IPS-15b (cell line): ENCODE data around the gene SLC5A2.
"Not testable (repeated sequence)": the region's sequence is repeated elsewhere in the genome, so short reads cannot be mapped to it uniquely, and the experiment has no call there.

Experiments
- H3K27me3 ChIP-seq: one replicate; pipeline ENCODE4 v1.6.1; 2013; ENCODE audit warnings: low read length; ENCODE audit not compliant: control insufficient read depth, insufficient read depth
- H3K36me3 ChIP-seq: one replicate; pipeline ENCODE4 v1.6.1; 2013; ENCODE audit warnings: low read length; ENCODE audit not compliant: control insufficient read depth, insufficient read depth
- H3K4me1 ChIP-seq: one replicate; pipeline ENCODE4 v1.6.1; 2013; ENCODE audit warnings: mild to moderate bottlenecking, low read length; ENCODE audit not compliant: control insufficient read depth, insufficient read depth
- H3K4me3 ChIP-seq: one replicate; pipeline ENCODE4 v1.5.1; 2013; ENCODE audit warnings: low read depth, low read length
- H3K9ac ChIP-seq: one replicate; pipeline ENCODE4 v1.6.1; 2013; ENCODE audit warnings: low read depth, mild to moderate bottlenecking, low read length
- H3K9me3 ChIP-seq: one replicate; pipeline ENCODE4 v1.6.1; 2013; ENCODE audit warnings: mild to moderate bottlenecking, low read length; ENCODE audit not compliant: control insufficient read depth, insufficient read depth

SLC5A2 gene

DNA sequence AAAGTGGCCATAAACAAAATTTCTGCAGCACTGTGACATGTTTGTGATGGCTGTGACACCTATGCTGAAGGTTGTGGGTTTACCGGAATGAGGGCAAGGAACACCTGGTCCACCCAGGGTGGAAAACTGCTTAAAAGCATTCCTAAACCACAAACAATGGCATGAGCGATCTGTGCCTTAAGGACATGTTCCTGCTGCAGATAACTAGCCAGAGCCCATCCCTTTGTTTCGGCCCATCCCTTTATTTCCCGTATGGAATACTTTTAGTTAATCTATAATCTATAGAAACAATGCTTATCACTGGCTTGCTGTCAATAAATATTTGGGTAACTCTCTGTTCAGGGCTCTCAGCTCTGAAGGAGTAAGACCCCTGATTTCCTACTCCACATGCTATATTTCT, 56.8 kb downstream of the SLC5A2 start:
- H3K9ac ChIP-seq, H3K27me3 ChIP-seq, H3K4me1 ChIP-seq, H3K4me3 ChIP-seq, H3K36me3 ChIP-seq: not testable (repeated sequence)
- H3K9me3 ChIP-seq: peaks cover 10% of the 10 kb centered on the region
